Trophoblast cell (in vitro differentiated cells and primary cell): ENCODE measurements around the gene RFTN1.

Experiments used
- DNase-seq, 2 donors: peaks; one replicate each; pipeline ENCODE4 v3.0.0-alpha.2; 2016
- H2AFZ ChIP-seq: 2 replicates; pipeline ENCODE4 v1.6.1; 2013; ENCODE audit warnings: low read length, moderate library complexity, mild to moderate bottlenecking; ENCODE audit not compliant: insufficient read depth, poor library complexity
- H2AK5ac ChIP-seq: 2 replicates; pipeline ENCODE4 v1.6.1; 2013; ENCODE audit warnings: mild to moderate bottlenecking, low read length
- H2BK120ac ChIP-seq: 2 replicates; pipeline ENCODE4 v1.6.1; 2013; ENCODE audit warnings: low read length, mild to moderate bottlenecking, moderate library complexity; ENCODE audit not compliant: insufficient read depth, poor library complexity
- H2BK12ac ChIP-seq: 2 replicates; pipeline ENCODE4 v1.6.1; 2013; ENCODE audit warnings: mild to moderate bottlenecking, low read length, moderate library complexity
- H2BK5ac ChIP-seq: 2 replicates; pipeline ENCODE4 v1.6.1; 2013; ENCODE audit warnings: low read length, low read depth, moderate library complexity, mild to moderate bottlenecking; ENCODE audit not compliant: poor library complexity
- H3K14ac ChIP-seq: 2 replicates; pipeline ENCODE4 v1.6.1; 2013; ENCODE audit warnings: mild to moderate bottlenecking, low read length
- H3K18ac ChIP-seq: 2 replicates; pipeline ENCODE4 v1.6.1; 2013; ENCODE audit warnings: mild to moderate bottlenecking, low read length
- H3K23ac ChIP-seq: 2 replicates; pipeline ENCODE4 v1.6.1; 2013; ENCODE audit warnings: low read length
- H3K27ac ChIP-seq: 2 replicates; pipeline ENCODE4 v1.5.1; 2013; ENCODE audit warnings: low read depth, mild to moderate bottlenecking, inconsistent platforms, low read length, moderate library complexity
- H3K27me3 ChIP-seq: 2 replicates; pipeline ENCODE4 v1.6.1; 2013; ENCODE audit warnings: inconsistent platforms, mild to moderate bottlenecking, low read length, moderate library complexity; ENCODE audit not compliant: insufficient read depth
- H3K36me3 ChIP-seq, 2 experiments: 1 replicate in 1 of 2; 2 replicates in 1 of 2; pipeline ENCODE4 v1.6.1; 2013; ENCODE audit warnings: low read length in 2 of 2, mild to moderate bottlenecking in 2 of 2, moderate library complexity in 1 of 2; ENCODE audit not compliant: insufficient read depth in 2 of 2, control insufficient read depth in 1 of 2
- H3K4ac ChIP-seq: 2 replicates; pipeline ENCODE4 v1.6.1; 2013; ENCODE audit warnings: low read depth, mild to moderate bottlenecking, low read length, moderate library complexity
- H3K4me1 ChIP-seq, 2 experiments: 1 replicate in 1 of 2; 2 replicates in 1 of 2; pipeline ENCODE4 v1.6.1; 2013; ENCODE audit warnings: low read length in 2 of 2, mild to moderate bottlenecking in 2 of 2, moderate library complexity in 1 of 2; ENCODE audit not compliant: insufficient read depth in 2 of 2, control insufficient read depth in 1 of 2
- H3K4me2 ChIP-seq: 2 replicates; pipeline ENCODE4 v1.6.1; 2013; ENCODE audit warnings: inconsistent platforms, mild to moderate bottlenecking, low read length, moderate library complexity
- H3K4me3 ChIP-seq: 2 replicates; pipeline ENCODE4 v1.5.1; 2013; ENCODE audit warnings: mild to moderate bottlenecking, low read depth, low read length, inconsistent platforms
- H3K79me1 ChIP-seq: one replicate; pipeline ENCODE4 v1.6.1; 2013; ENCODE audit warnings: low read length
- H3K79me2 ChIP-seq: 2 replicates; pipeline ENCODE4 v1.6.1; 2013; ENCODE audit warnings: low read length, mild to moderate bottlenecking; ENCODE audit not compliant: control insufficient read depth, insufficient read depth, poor library complexity
- H3K9ac ChIP-seq: 2 replicates; pipeline ENCODE4 v1.6.1; 2013; ENCODE audit warnings: mild to moderate bottlenecking, low read length
- H3K9me3 ChIP-seq: 2 replicates; pipeline ENCODE4 v1.6.1; 2013; ENCODE audit warnings: low read depth, mild to moderate bottlenecking, control low read depth, inconsistent platforms, low read length; ENCODE audit not compliant: insufficient read depth
- H4K12ac ChIP-seq: 2 replicates; pipeline ENCODE4 v1.6.1; 2013; ENCODE audit warnings: low read depth, mild to moderate bottlenecking, low read length, moderate library complexity
- H4K8ac ChIP-seq: 2 replicates; pipeline ENCODE4 v1.6.1; 2013; ENCODE audit warnings: low read depth, mild to moderate bottlenecking, low read length, moderate library complexity
- H4K91ac ChIP-seq: one replicate; pipeline ENCODE4 v1.6.1; 2013; ENCODE audit warnings: low read depth, mild to moderate bottlenecking, low read length, moderate library complexity
- WGBS: extraction: QIAGEN DNeasy Blood & Tissue Kit; methylation state at CpG from one replicate; pipeline ENCODE4 v1.1.7; 2013; ENCODE audit warnings: missing lambda C conversion rate; ENCODE audit not compliant: insufficient read length, insufficient coverage; ENCODE audit errors: extremely low coverage; 5-methylcytosine and 5-hydroxymethylcytosine counted together

Gene RFTN1

GRCh38 chr3:16460273-16460672 is 53.2 kb downstream of the RFTN1 start:
- Histone ChIP-seq H3K4me1 (no peaks in the 10 kb centered on the region), H3K18ac (no peak overlapping the region), H3K14ac (no peak overlapping the region), H2AK5ac (no peak overlapping the region), H2BK120ac (no peak overlapping the region), H3K27me3 (no peaks in the 10 kb centered on the region), H3K4me3 (no peak overlapping the region), H2BK12ac (no peak overlapping the region), H3K36me3 (no peaks in the 10 kb centered on the region), H2BK5ac (no peak overlapping the region), H3K4ac (no peak overlapping the region), H3K27ac (no peak overlapping the region), H3K23ac (no peak overlapping the region), H2AFZ (no peak overlapping the region), H3K9me3 (no peaks in the 10 kb centered on the region), H3K79me2 (no peaks in the 10 kb centered on the region), H4K8ac (no peak overlapping the region), H4K12ac (no peak overlapping the region), H4K91ac (no peak overlapping the region), H3K4me2 (no peak overlapping the region), H3K79me1 (no peaks in the 10 kb centered on the region), H3K9ac (no peak overlapping the region)
- no CpG with 5 or more reads among the region's 4 CpGs for WGBS
- DNase-seq = no peak

DNA sequence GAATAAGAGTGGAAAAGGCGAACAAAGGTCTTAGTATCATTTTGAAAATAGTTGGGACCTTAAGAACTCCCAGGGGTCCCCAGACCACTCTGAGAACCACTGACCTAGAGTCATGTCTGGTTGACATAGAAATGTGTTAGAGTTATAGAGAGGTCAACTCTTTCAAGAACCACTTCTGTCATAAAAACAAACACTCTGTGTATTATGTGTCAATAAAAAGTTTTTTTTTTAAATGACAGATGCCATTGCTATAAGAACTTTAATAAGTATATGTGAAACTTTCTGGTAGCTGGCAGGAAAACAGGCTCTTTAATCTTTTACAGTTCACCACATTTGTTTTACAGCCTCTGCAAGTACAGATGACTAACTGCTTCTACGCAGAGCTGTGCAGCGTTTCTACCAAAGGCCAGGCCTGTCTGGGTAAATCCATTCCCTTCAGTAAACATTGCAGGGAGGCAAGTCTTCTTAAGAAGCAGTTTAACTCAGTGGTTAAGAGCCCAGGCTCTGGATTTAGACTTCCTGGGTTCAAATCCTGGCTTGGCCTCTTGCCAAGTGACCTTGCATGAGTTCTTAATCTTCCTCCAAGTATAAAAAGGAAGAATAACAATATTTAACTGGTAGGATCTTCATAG is 56.6 kb downstream of the RFTN1 start:
- Histone ChIP-seq H3K18ac (no peak overlapping the region), H3K9me3 (no peaks in the 10 kb centered on the region), H2BK5ac (no peak overlapping the region), H3K4me1 (no peaks in the 10 kb centered on the region), H2BK12ac (no peak overlapping the region), H4K91ac (no peak overlapping the region), H3K4me2 (no peak overlapping the region), H4K8ac (no peak overlapping the region), H3K79me2 (no peaks in the 10 kb centered on the region), H3K79me1 (no peaks in the 10 kb centered on the region), H3K4ac (no peak overlapping the region), H2AFZ (no peak overlapping the region), H3K27ac (no peak overlapping the region), H3K14ac (no peak overlapping the region), H2BK120ac (no peak overlapping the region), H3K27me3 (no peaks in the 10 kb centered on the region), H2AK5ac (no peak overlapping the region), H4K12ac (no peak overlapping the region), H3K4me3 (no peak overlapping the region), H3K36me3 (no peaks in the 10 kb centered on the region), H3K9ac (no peak overlapping the region), H3K23ac (no peak overlapping the region)
- no peak for DNase-seq
- no CpG with 5 or more reads among the region's 3 CpGs for WGBS

- H3K9me3 ChIP-seq = no peaks in the 10 kb centered on the region
- WGBS = no CpG with 5 or more reads among the region's 8 CpGs
Observed at GRCh38 chr3:16455966-16456365, 57.5 kb downstream of the RFTN1 start.

GRCh38 chr3:16455001-16455400 is 58.5 kb downstream of the RFTN1 start:
- Histone ChIP-seq H3K4me1 (no peaks in the 10 kb centered on the region), H2AK5ac (no peak overlapping the region), H3K27ac (no peak overlapping the region), H2AFZ (no peak overlapping the region), H2BK5ac (no peak overlapping the region), H3K4ac (no peak overlapping the region), H3K18ac (no peak overlapping the region), H3K79me2 (no peaks in the 10 kb centered on the region), H4K91ac (no peak overlapping the region), H2BK12ac (no peak overlapping the region), H4K8ac (no peak overlapping the region), H3K36me3 (no peaks in the 10 kb centered on the region), H3K14ac (no peak overlapping the region), H3K79me1 (no peaks in the 10 kb centered on the region), H3K23ac (no peak overlapping the region), H4K12ac (no peak overlapping the region), H3K9ac (no peak overlapping the region), H3K9me3 (no peaks in the 10 kb centered on the region), H3K4me3 (no peak overlapping the region), H3K27me3 (no peaks in the 10 kb centered on the region), H2BK120ac (no peak overlapping the region), H3K4me2 (no peak overlapping the region)
- DNase-seq = no peak
- WGBS = no CpG with 5 or more reads among the region's 7 CpGs

More at GRCh38 chr3:16455966-16456365, 57.5 kb downstream of the RFTN1 start:
- H4K91ac ChIP-seq = no peak overlapping the region
- no peak overlapping the region for H3K23ac ChIP-seq
- H3K36me3 ChIP-seq = no peaks in the 10 kb centered on the region
- H3K4me3 ChIP-seq = no peak overlapping the region
- H3K18ac ChIP-seq = no peak overlapping the region
- no peak overlapping the region for H3K4ac ChIP-seq
- no peaks in the 10 kb centered on the region for H3K4me1 ChIP-seq
- H2BK5ac ChIP-seq = no peak overlapping the region
- H2BK12ac ChIP-seq = no peak overlapping the region
- H3K9ac ChIP-seq = no peak overlapping the region
- no peak overlapping the region for H3K14ac ChIP-seq
- no peak overlapping the region for H4K12ac ChIP-seq
- no peak overlapping the region for H4K8ac ChIP-seq
- H3K4me2 ChIP-seq = no peak overlapping the region
- no peaks in the 10 kb centered on the region for H3K79me2 ChIP-seq
- no peak overlapping the region for H3K27ac ChIP-seq
- H3K27me3 ChIP-seq = no peaks in the 10 kb centered on the region
- H2AFZ ChIP-seq = no peak overlapping the region
- DNase-seq = no peak
- H3K79me1 ChIP-seq = no peaks in the 10 kb centered on the region
- no peak overlapping the region for H2AK5ac ChIP-seq
- no peak overlapping the region for H2BK120ac ChIP-seq
